Mammary epithelial cell (primary cell): ENCODE measurements around the gene ZNF311.

Experiments
- CTCF ChIP-seq, 2 donors: IDR thresholded peaks in 1 of 2; conservative IDR thresholded peaks in 1 of 2; 2 replicates each; pipeline ENCODE4 v1.5.1; 2011 to 2012; ENCODE audit warnings: inconsistent platforms in 2 of 2, low read length in 2 of 2, mild to moderate bottlenecking in 2 of 2, control low read depth in 1 of 2, low read depth in 1 of 2; ENCODE audit not compliant: insufficient read depth in 1 of 2; ENCODE audit errors: extremely low read depth in 1 of 2
- EZH2 ChIP-seq: IDR thresholded peaks from 2 replicates; pipeline ENCODE4 v1.6.1; 2012; ENCODE audit warnings: low read length, inconsistent platforms, borderline replicate concordance

- no peak for TF ChIP-seq CTCF (conservative IDR thresholded peaks at IDR 0.05 in 1 of 2, IDR thresholded peaks at IDR 0.05 in 1 of 2; ENCODE audit: extremely low read depth in 1 of 2, insufficient read depth in 1 of 2, low read depth in 1 of 2, low read length in 2 of 2)
- no peak for TF ChIP-seq EZH2
Observed at GRCh38 chr6:29008089-29008488, 3.0 kb upstream of the ZNF311 start.
